Left kidney (tissue), 2 donors: ENCODE measurements around the gene PPIL3. TPM values are rescaled to one million over a fixed set of nuclear protein-coding genes. Genes with fewer than 3 reads are reported as not detected.
A peak's percentile ranks its signal among the peaks of the same experiment; 100 is the strongest.

Source experiments
- DNase-seq: peaks from one replicate; pipeline ENCODE4 v3.0.0-alpha.2; 2013
- polyA plus RNA-seq: library from polyadenylated mRNA; unstranded; fragments of 120-200 nt; gene quantifications from one replicate; pipeline ENCODE4 v1.2.1, GENCODE V29; 2013; ENCODE audit not compliant: insufficient read length

Gene PPIL3
- polyA plus RNA-seq, 1 donor = 91.3 TPM

GRCh38 chr2:200862532-200863000, 26.3 kb downstream of the PPIL3 start:
- peak; percentile 67 for DNase-seq

- DNase-seq = no peak
Observed at GRCh38 chr2:200861617-200862155, 27.2 kb downstream of the PPIL3 start.

GRCh38 chr2:200860092-200860795, 28.6 kb downstream of the PPIL3 start:
- DNase-seq = no peak

DNA sequence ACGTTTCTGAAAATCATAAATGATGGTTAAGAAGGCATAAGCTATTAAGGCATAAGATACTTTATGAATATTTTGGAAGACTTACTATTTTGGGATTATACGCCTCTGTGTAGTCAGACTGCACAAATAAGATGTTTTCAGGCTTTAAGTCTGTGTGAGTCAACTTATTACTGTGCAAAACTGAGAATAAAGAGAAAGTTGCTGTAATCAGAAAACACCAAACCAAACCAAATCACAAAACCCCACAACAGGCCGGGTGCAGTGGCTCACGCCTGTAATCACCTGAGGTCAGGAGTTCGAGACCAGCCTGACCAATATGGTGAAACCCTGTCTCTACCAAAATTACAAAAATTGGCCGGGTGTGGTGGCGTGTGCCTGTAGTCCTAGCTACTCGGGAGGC, 32.1 kb downstream of the PPIL3 start:
- DNase-seq = no peak

DNA sequence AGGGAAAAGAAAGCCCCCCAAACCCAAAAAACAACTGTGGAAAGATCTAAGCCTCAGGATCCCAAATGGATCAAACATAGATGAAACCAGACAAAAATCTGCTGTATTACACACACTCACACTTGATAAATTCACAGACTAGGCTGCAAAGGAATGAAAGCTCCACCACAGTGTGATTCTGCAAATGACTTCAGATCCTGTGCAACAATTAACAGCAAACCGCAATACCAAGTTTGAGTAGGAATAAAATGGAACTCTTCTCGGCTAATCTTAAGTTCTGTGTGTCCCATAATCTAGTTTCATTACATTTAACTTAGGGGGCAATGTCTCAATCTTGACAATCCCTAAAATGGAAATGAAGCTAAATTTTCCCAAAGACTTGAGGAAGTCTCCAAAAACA, 36.3 kb downstream of the PPIL3 start:
- DNase-seq = no peak

- no peak for DNase-seq
Observed at GRCh38 chr2:200851398-200852248, 37.3 kb downstream of the PPIL3 start.

- DNase-seq = no peak
Observed at GRCh38 chr2:200850512-200851256, 38.2 kb downstream of the PPIL3 start.

DNA sequence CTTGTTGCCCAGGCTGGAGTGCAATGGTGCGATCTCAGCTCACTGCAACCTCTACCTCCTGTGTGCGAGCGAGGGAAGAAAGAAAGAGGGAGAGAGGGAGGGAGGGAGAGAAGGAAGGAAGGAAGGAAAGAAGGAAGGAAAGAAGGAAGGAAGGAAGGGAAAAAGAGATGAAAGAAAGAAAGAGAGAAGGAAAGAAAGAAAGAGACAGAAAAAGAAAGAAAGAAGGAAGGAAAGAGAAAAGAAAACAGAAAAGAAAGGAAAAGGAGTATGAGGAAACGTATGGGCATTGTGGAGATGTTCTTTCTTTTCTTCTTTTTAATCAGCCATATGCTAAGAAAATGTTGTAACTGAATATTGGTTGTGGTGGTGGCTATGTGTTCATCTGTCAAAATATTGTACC, 40.9 kb downstream of the PPIL3 start:
- DNase-seq = no peak

DNA sequence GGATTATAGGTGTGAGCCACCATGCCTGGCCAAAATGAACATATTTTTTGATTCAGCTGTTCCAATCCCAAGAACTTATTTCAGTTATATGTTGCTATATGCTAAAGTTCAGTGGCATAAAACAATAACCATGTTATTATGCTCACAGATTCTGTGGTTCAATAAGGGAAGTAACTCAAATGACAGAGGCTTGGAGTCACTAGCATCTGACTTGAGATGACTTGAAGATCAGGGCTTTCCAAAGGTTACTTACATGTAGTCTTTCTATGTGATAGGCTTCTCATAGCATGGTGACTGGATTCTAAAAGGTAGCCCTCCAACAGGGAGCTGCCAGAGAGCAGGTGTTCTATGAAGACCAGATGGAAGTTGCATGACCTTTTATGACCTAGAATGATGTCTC, 41.6 kb downstream of the PPIL3 start:
- no peak for DNase-seq

DNA sequence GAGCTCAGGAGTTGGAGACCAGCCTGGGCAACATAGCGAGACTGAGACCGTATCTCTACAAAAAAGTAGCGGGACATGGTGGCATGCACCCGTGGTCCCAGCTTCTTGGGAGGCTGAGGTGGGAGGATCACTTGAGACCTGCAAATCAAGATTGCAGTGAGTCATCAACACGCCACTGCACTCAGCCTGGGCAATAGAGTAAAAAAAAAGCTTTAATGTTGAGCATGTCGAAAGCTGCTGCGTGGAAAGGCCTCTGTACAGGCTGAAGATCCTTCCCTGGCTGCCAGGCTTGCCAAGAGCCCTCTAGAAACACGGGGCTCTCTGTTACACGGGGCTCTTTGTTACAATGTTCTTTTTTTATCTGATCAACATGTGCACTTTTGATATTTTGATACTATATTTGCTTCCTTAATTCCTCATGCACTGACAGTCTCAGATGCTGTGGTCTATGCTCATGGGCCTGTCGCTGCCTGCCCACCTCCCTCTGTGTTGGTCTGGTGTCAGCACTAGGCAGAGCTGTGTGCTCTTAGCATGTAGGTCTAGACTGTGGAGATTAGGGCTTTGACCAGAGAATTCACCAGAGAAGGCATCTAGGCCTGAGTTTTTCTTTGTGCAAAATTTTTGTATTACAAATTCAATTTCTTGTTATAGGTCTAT, 43.1 kb downstream of the PPIL3 start:
- DNase-seq = no peak

- no peak for DNase-seq
Observed at GRCh38 chr2:200845194-200845593, 43.7 kb downstream of the PPIL3 start.

GRCh38 chr2:200843993-200844948, 44.6 kb downstream of the PPIL3 start:
- DNase-seq = no peak

GRCh38 chr2:200839513-200839912, 49.4 kb downstream of the PPIL3 start:
- DNase-seq = no peak

DNA sequence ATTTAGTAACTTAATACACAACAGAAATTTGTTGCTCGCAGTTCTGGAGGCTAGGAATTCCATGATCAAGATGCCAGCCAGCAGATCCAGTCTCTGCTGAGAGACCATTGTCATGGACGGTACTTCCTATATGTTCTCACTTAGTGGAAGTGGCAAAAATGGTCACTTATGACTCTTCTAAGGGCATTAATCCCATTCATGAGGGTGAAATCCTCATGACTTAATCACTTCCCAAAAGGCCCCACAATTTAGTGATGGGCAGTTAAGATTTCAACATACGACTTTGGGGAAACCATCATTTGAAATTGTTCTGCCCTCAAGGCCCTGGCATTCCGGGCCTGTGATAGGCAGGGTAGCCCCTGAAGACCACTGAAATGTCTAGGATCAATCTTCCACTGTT, 54.2 kb downstream of the PPIL3 start:
- DNase-seq = no peak

- no peak for DNase-seq
Observed at GRCh38 chr2:200829258-200829655, 59.6 kb downstream of the PPIL3 start.

GRCh38 chr2:200828572-200829257, 60.2 kb downstream of the PPIL3 start:
- no peak for DNase-seq

DNA sequence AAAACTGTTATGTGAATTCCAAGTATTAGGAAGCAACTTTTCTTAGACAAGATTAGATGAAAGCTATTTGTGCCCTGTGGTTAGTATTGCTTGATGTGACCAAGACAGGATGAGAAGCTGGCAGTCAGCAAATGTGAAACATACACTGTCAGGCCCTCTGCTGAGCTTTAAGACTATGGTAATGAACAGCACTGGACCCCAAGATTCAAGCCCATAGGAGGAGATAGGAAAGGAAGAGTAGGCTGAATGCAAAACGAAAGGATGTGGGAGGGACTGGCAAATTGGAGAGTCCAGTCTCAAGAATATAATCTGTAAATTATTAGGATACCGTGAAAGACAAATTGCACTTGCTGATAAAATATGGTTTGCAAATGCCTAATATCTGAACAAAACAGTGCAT, 60.8 kb downstream of the PPIL3 start:
- DNase-seq = no peak

GRCh38 chr2:200821686-200822245, 67.1 kb downstream of the PPIL3 start:
- DNase-seq = no peak
